ENCODE data around the gene PSMG2. TPM values are rescaled to one million over a fixed set of nuclear protein-coding genes. Genes with fewer than 3 reads are reported as not detected.
A peak's percentile ranks its signal among the peaks of the same experiment; 100 is the strongest.

PSMG2 gene
- total and polyA plus RNA-seq, 7 experiments from 2014 or later, result 49.9 to 126 (median 59.9) TPM

DNA sequence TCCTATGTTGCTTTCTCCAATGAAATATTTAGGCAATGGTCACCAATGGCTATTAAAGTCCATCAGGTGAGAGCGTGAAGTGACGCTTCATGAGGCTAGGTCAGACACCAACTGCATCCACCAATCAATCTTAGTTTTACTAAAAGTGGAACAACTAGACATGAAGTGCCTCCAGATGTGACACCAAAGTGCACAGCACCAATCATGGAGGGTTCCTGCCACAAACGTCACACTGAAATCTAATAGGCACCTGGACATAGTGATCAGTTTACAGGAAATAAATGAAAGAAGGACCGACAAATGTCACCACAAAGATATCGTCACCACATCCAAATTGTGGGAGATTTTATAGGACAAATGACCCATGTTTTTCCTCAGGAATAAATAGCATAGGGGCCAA lies 70.5 kb downstream of the PSMG2 start:
- Histone ChIP-seq H3K27me3 (ENCODE audit: control insufficient read depth in 2 of 2, insufficient read depth in 2 of 2, low read length in 2 of 2) (no peaks in the 10 kb centered on the region), H3K36me3 (ENCODE audit: control insufficient read depth in 2 of 3, insufficient read depth in 3 of 3, low read length in 3 of 3) (no peaks in the 10 kb centered on the region), H3K27ac (ENCODE audit: low read depth, low read length) (no peak overlapping the region), H3K4me3 (ENCODE audit: low read length) (no peak overlapping the region), H3K4me1 (ENCODE audit: control insufficient read depth in 2 of 2, insufficient read depth in 2 of 2, low read length in 2 of 2) (peaks cover 0 to 6% of the 10 kb centered on the region in 2 donors), H3K9me3 (ENCODE audit: control insufficient read depth in 2 of 3, low read length in 3 of 3) (no peaks in the 10 kb centered on the region)
- DNase-seq, result no peak
- POLR2A ChIA-PET, result interaction anchor here (1.0 kb wide), 1 partner anchor 89 kb away, joined by 3 read pairs; no protein-coding TSS in a partner anchor
- Mint-ChIP-seq H3K9me3 (peaks cover 0 to 7% (median 3%) of the 10 kb centered on the region in 11 donors), H3K36me3 (peaks cover 0 to 7% (median 0%) of the 10 kb centered on the region in 5 donors), H3K4me3 (peak overlapping the region in 6 of 10 donors; percentile 2 to 85 (median 38)), H3K27ac (peak overlapping the region in 1 of 9 donors; percentile 53), H3K27me3 (no peaks in the 10 kb centered on the region), H3K4me1 (peaks cover 0 to 20% (median 16%) of the 10 kb centered on the region in 7 donors)
- ATAC-seq, result no peak
- intact Hi-C loops (cut with micrococcal nuclease), result no loop called here
- CTCF ChIA-PET, result no interaction called here

DNA sequence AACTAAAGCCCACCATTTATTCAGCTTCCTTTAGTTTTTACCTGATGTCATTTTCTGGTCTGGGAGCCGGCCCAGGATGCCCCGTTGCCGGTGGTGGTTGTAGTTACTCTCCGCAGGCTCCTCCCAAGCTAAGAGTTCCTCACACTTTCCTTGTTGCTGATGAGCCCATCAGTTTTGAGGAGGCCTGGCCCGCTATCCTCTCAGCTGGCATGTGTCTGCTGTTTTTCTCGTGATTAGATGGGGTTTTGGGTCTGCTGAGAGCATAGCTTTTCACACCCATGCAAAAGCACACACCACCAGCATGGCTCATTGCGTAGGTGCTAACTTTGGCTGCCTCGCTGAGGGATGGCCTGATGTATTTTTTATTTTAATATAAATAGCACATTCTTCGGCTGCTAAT lies 72.1 kb downstream of the PSMG2 start:
- H3K9me3 Mint-ChIP-seq, result peaks cover 0 to 11% (median 4%) of the 10 kb centered on the region in 11 donors
- DNase-seq (no peak), ATAC-seq (peak; percentile 52)
- CTCF ChIA-PET, result no interaction called here
- POLR2A ChIA-PET, result interaction anchor here (0.6 to 1.6 kb wide), 2 partner anchors 72 to 109 kb away, joined by 3 to 8 read pairs; partner anchors contain the start of genes PSMG2 and PTPN2
- H3K27ac Mint-ChIP-seq, result peak overlapping the region; percentile 16 to 95 (median 87)
- H3K36me3 Mint-ChIP-seq, result peaks cover 0 to 7% (median 0%) of the 10 kb centered on the region in 5 donors
- Histone ChIP-seq H3K36me3 (ENCODE audit: control insufficient read depth in 2 of 3, insufficient read depth in 3 of 3, low read length in 3 of 3) (no peaks in the 10 kb centered on the region), H3K9me3 (ENCODE audit: control insufficient read depth in 2 of 3, low read length in 3 of 3) (no peaks in the 10 kb centered on the region), H3K4me3 (ENCODE audit: low read length) (peak overlapping the region; percentile 74), H3K27ac (ENCODE audit: low read depth, low read length) (peak overlapping the region; percentile 64), H3K27me3 (ENCODE audit: control insufficient read depth in 2 of 2, insufficient read depth in 2 of 2, low read length in 2 of 2) (no peaks in the 10 kb centered on the region), H3K4me1 (ENCODE audit: control insufficient read depth in 2 of 2, insufficient read depth in 2 of 2, low read length in 2 of 2) (peaks cover 0 to 6% of the 10 kb centered on the region in 2 donors)
- H3K4me3 Mint-ChIP-seq, result peak overlapping the region; percentile 81 to 90 (median 87)
- intact Hi-C loops (cut with micrococcal nuclease), result loop anchor here in 1 of 2 donors (2.0 kb wide), 2 partner anchors 64 to 108 kb away; no protein-coding TSS in a partner anchor
- H3K4me1 Mint-ChIP-seq, result peaks cover 0 to 18% (median 16%) of the 10 kb centered on the region in 7 donors
- no peaks in the 10 kb centered on the region for H3K27me3 Mint-ChIP-seq

Other genes with a start within 250 kb of the PSMG2 start
- 1 to 10 TPM in 4 of 5 experiments, under 1 TPM in 1; 0.97 to 2.9 (median 1.6) TPM for gene SPIRE1, start 44.9 kb upstream of the PSMG2 start, total RNA-seq
- gene SPIRE1, start 44.9 kb upstream of the PSMG2 start, polyA plus RNA-seq, result under 1 TPM in 1 of 2 donors, not detected in 1; 0.66 TPM
- 10 to 100 TPM in 3 of 5 experiments, 1 to 10 TPM in 2; 6.9 to 13.2 (median 11.1) TPM for gene CEP76, start 319 bp upstream of the PSMG2 start, total RNA-seq
- gene CEP76, start 319 bp upstream of the PSMG2 start, polyA plus RNA-seq, result 1 to 10 TPM; 8.3 to 9.4 TPM
- gene PTPN2, start 181.2 kb downstream of the PSMG2 start, total RNA-seq, result 10 to 100 TPM; 55.8 to 82.2 (median 76.2) TPM
- gene PTPN2, start 181.2 kb downstream of the PSMG2 start, polyA plus RNA-seq, result 10 to 100 TPM; 60.5 to 92.2 TPM
- 10 to 100 TPM; 32.7 to 54.2 (median 34.2) TPM for gene SEH1L, start 245.0 kb downstream of the PSMG2 start, total RNA-seq
- gene SEH1L, start 245.0 kb downstream of the PSMG2 start, polyA plus RNA-seq, result 10 to 100 TPM; 28.4 to 34.1 TPM

Measured in naive thymus-derived CD4-positive, alpha-beta T cell (primary cell).